GM12801 (cell line): ENCODE results near the gene ECHS1.

Source experiments
- CTCF ChIP-seq: IDR thresholded peaks from one replicate; pipeline ENCODE4 v1.5.1; 2011; ENCODE audit warnings: control low read depth; ENCODE audit not compliant: insufficient read length; ENCODE audit errors: extremely low read depth

ECHS1 gene

DNA sequence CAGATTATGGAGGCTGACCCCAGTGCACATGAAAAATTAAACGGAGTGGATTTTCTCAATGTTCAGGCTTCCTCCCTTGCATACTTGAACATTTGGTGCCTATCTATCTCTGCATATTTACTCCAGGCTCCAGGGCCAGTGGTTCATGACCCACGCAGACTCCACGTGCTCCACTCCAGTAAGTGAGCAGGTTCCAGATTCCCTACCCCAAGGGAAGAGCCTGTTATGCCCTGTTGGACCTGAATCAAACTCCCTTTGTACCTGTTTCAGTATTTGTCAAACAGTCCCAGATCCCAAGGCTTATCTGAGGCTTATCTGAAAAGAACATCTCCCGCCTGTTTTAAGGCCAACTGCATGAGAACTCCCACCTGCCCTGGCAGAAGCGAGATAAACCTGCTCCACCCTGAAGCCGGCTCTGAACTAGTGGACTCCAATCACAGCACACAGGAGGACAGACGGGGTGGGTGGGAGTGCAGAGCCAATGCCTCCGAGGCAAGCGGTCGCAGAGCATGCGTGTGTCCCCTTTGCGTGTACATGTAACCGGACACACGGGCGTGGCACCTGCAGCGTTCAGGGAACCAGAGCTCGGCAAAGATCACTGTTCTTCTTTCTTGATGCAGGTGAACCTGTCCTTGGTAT lies 13.1 kb downstream of the ECHS1 start:
- TF ChIP-seq CTCF, result no peak

DNA sequence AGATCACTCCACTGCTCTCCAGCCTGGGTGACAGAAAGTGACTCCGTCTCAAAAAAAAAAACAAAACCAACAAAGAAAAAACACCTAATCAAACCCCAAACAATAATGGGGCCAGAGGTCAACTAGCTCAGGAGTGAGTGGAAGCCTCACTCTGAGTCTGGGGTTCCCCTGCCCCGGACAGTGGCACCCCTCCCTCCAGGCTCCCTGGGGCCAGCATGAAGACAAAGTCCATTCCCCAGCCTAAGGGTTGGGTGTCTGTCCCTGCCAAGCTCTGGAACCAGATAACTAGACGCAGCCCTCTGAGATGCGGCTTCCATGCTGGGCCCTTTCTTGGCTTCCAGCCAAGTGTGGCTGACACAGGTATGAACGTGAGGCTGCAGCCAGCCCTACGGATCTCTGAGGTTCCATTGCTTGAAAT lies 13.6 kb downstream of the ECHS1 start:
- no peak for TF ChIP-seq CTCF

- no peak for TF ChIP-seq CTCF
Measured at GRCh38 chr10:133358925-133359310, 14.2 kb downstream of the ECHS1 start.

- TF ChIP-seq CTCF, result no peak
Measured at GRCh38 chr10:133358162-133358924, 14.8 kb downstream of the ECHS1 start.

- no peak for TF ChIP-seq CTCF
Measured at GRCh38 chr10:133357285-133358161, 15.6 kb downstream of the ECHS1 start, which contains the start of gene FUOM. FUOM (minus strand) TSS chr10:133358019; CDS start chr10:133358007, 12 bp downstream.

DNA sequence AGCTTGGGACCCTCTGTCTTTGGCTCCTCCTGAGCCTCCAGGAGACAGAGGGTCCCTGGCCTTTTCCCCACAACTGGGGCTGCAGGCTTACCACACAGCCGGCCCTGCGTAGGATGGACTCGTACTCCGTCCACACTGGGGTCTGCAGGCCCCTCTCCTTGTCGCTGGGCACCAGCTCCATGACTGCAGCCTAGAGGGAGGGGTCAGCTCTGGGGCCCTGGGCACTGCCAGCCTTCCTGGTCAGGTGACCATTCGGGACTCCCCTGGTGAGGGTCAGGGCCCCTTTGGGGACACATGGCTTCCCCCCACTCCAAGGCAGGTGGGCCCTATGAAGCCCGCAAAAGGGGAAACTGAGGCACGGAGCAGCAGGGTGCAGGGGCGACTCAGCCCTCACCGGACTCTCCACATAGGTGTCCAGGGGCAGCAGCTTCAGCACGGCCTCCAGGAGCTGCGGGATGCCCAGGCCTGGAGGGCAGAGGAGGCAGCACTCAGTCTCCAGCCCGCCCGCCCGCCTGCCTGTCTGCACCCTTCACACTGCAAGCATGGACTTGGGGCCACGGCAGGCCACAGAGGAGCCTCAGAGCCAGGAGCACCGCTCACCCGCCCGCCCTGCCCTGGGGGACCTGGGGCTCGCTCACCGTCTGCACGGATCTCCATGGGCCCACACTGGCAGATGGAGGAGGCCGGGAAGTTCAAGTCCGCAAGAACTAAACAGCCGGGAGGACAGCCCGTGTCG lies 16.4 kb downstream of the ECHS1 start:
- no peak for TF ChIP-seq CTCF
